ENCODE data around the gene SOAT2. TPM values are rescaled to one million over a fixed set of nuclear protein-coding genes. Genes with fewer than 3 reads are reported as not detected.

The SOAT2 gene
- total RNA-seq, 3 donors from 2014 or later = 0.16 to 0.33 TPM; not detected in 1

DNA sequence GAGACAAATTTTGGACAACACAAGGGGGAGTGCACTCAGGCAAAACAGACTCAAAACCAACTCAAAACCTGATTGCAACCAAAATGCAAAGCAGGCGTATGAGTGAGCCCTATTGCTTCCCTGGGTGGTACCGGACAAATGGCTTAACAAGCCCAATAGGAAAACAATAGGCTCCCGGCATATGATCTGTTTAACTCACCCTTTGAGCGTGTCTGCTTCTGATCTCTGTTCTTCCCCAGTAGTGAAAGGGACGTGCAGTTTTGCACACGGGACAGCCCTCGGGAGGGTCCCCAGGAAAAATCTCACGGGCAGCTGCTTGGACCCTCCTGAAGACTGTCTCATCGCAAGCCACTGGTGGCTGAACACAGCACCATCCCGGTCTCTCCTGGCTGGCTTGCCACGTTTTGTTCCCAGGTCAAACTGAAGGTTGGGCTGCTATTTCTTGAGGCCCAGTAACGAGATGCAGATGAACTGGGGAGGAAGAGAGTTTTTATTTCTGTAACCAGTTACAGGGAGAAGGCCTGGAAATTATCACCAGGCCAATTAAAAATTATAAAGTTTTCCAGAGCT lies 9.9 kb downstream of the SOAT2 start:
- H3K27me3 ChIP-seq = no peaks in the 10 kb centered on the region
- no peak for TF ChIP-seq POLR2A (IDR thresholded peaks at IDR 0.05)
- TF ChIP-seq, protein P1, sequence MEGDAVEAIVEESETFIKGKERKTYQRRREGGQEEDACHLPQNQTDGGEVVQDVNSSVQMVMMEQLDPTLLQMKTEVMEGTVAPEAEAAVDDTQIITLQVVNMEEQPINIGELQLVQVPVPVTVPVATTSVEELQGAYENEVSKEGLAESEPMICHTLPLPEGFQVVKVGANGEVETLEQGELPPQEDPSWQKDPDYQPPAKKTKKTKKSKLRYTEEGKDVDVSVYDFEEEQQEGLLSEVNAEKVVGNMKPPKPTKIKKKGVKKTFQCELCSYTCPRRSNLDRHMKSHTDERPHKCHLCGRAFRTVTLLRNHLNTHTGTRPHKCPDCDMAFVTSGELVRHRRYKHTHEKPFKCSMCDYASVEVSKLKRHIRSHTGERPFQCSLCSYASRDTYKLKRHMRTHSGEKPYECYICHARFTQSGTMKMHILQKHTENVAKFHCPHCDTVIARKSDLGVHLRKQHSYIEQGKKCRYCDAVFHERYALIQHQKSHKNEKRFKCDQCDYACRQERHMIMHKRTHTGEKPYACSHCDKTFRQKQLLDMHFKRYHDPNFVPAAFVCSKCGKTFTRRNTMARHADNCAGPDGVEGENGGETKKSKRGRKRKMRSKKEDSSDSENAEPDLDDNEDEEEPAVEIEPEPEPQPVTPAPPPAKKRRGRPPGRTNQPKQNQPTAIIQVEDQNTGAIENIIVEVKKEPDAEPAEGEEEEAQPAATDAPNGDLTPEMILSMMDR (IDR thresholded peaks at IDR 0.05) = no peak
- no peak for TF ChIP-seq POLR2AphosphoS5 (IDR thresholded peaks at IDR 0.05)
- H3K36me3 ChIP-seq = no peaks in the 10 kb centered on the region
- peak overlapping the region in 1 of 2 donors; percentile 72 for H3K27ac ChIP-seq
- DNase-seq (ENCODE audit: low spot score in 2 of 2) = no peak
- H3K9me3 ChIP-seq = no peaks in the 10 kb centered on the region
- no peaks in the 10 kb centered on the region for H3K4me1 ChIP-seq
- intact Hi-C loops (cut with DNase I; ENCODE audit: low total_unique reads) = no loop called here
- H3K4me3 ChIP-seq = no peak overlapping the region

DNA sequence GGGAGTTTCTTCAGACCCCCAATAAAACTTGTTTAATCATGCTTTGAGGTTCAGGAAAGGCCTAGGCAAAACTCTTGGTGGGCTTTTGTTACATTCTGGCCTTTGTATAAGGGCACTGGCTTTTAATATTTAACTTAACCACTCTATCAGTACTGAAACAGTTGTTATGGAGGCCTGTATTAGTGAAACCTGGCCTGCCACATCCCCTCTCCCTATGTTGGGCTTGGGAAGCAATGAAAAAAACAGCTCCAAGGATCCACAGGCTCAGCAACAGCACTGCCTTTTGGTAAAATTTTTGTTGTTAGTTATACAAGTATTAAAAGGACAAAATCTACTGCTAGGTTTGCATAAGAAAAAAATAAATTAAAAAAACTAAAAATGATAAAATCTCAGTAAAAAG lies 10.7 kb downstream of the SOAT2 start:
- TF ChIP-seq POLR2A (IDR thresholded peaks at IDR 0.05) (no peak), POLR2AphosphoS5 (IDR thresholded peaks at IDR 0.05) (no peak)
- TF ChIP-seq, protein P1 (IDR thresholded peaks at IDR 0.05) = no peak
- no peak overlapping the region for H3K27ac ChIP-seq
- intact Hi-C loops (cut with DNase I; ENCODE audit: low total_unique reads) = no loop called here

DNA sequence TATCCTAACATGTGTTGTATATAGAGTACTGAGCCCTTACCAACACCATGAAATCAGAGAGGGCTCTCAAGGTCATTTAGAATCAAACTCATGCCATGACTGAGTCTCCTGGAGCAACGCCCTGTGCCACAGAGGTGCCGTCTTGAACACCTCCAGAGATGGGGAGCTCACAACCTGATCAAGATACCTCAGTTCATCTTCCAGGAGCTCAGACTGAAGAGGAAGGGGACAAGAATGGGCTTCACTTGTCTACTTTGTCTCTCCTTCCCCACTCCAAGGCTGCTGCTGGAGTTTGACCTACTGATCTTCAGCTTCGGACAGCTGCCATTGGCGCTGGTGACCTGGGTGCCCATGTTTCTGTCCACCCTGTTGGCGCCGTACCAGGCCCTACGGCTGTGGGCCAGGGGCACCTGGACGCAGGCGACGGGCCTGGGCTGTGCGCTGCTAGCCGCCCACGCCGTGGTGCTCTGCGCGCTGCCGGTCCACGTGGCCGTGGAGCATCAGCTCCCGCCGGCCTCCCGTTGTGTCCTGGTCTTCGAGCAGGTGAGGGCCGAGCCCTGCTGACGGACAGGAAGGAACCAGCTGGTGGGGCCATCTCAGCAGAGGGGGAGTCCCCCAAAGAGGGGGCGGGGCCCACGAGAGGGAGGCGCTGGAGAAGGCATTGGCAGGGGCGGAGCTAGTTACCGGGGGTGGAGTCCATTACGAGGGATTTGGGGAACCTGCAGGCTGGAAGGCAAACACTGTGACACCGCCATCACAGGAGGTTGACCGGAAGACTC lies 12.0 kb downstream of the SOAT2 start:
- Histone ChIP-seq H3K27ac (no peak overlapping the region), H3K4me3 (no peak overlapping the region), H3K4me1 (no peaks in the 10 kb centered on the region), H3K36me3 (no peaks in the 10 kb centered on the region), H3K27me3 (no peaks in the 10 kb centered on the region), H3K9me3 (no peaks in the 10 kb centered on the region)
- TF ChIP-seq POLR2AphosphoS5 (IDR thresholded peaks at IDR 0.05) (no peak), POLR2A (IDR thresholded peaks at IDR 0.05) (no peak)
- TF ChIP-seq, protein P1 (IDR thresholded peaks at IDR 0.05) = no peak
- DNase-seq (ENCODE audit: low spot score in 2 of 2) = no peak
- intact Hi-C loops (cut with DNase I; ENCODE audit: low total_unique reads) = no loop called here

More for the DNA sequence above, 10.7 kb downstream of the SOAT2 start:
- no peaks in the 10 kb centered on the region for H3K36me3 ChIP-seq
- no peak for DNase-seq (ENCODE audit: low spot score in 2 of 2)
- H3K9me3 ChIP-seq = no peaks in the 10 kb centered on the region
- no peak overlapping the region for H3K4me3 ChIP-seq
- H3K4me1 ChIP-seq = no peaks in the 10 kb centered on the region
- no peaks in the 10 kb centered on the region for H3K27me3 ChIP-seq

DNA sequence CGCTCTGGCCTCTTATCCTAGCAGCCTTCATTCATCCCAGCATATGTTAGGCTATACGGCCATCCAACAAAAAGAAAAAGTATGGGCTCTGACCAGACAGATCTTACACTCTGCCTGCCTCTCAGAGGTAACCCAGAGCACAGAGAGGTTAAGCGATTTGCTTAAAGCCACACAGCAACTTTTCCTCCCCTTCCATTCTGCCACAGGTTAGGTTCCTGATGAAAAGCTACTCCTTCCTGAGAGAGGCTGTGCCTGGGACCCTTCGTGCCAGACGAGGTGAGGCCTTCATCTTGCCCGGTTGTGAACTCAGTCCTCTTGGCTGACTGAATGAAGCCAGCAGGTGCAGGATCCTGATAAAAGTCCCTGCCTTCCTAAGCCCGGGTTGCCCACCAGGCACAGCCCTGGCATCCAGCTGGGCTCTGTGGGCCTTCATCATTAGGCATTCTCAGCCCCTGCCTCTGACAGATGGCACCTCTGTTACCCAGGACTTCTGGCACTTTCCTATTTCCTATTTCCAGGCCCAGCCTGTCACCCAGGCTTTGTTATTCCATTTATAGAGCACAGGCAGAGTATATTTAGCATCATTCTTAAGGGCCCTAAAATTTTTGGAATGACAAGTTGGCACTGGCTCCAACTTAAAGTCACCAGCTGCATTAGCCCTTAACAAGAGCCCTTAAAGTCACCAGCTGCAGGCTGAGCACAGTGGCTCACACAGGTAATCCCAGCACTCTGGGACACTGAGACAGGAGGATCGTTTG lies 12.8 kb downstream of the SOAT2 start:
- no peaks in the 10 kb centered on the region for H3K4me1 ChIP-seq
- no peaks in the 10 kb centered on the region for H3K9me3 ChIP-seq
- DNase-seq (ENCODE audit: low spot score in 2 of 2) = no peak
- H3K4me3 ChIP-seq = no peak overlapping the region
- TF ChIP-seq POLR2A (IDR thresholded peaks at IDR 0.05) (no peak), POLR2AphosphoS5 (IDR thresholded peaks at IDR 0.05) (no peak)
- TF ChIP-seq, protein P1 (IDR thresholded peaks at IDR 0.05) = no peak
- no peaks in the 10 kb centered on the region for H3K27me3 ChIP-seq
- H3K36me3 ChIP-seq = no peaks in the 10 kb centered on the region
- no peak overlapping the region for H3K27ac ChIP-seq
- intact Hi-C loops (cut with DNase I; ENCODE audit: low total_unique reads) = no loop called here
